Esophagus squamous epithelium (tissue), 5 donors: ENCODE measurements around the gene AVP. TPM values are rescaled to one million over a fixed set of nuclear protein-coding genes. Genes with fewer than 3 reads are reported as not detected.

Experiments
- DNase-seq: peaks from one replicate; lab custom pipeline; 2025; lab: John Stamatoyannopoulos, UW
- H3K27ac ChIP-seq, 4 donors: fragments of 200-600 bp; sonication (generic); one replicate each; pipeline ENCODE4 v1.5.1; 2016 to 2019; ENCODE audit warnings: mild to moderate bottlenecking in 1 of 4
- H3K27me3 ChIP-seq, 4 donors: fragments of 200-600 bp; sonication (generic); 1 replicate in 3 of 4; 2 replicates in 1 of 4; pipeline versions ENCODE4 v1.5.1 to v1.6.0; 2017 to 2021; ENCODE audit warnings: antibody characterized with exemption in 1 of 4
- H3K36me3 ChIP-seq, 3 donors: fragments of 200-600 bp; sonication (generic); one replicate each; pipeline ENCODE4 v1.5.1; 2016 to 2019
- H3K4me1 ChIP-seq, 3 donors: fragments of 200-600 bp; sonication (generic); one replicate each; pipeline ENCODE4 v1.5.1; 2017 to 2019
- H3K4me3 ChIP-seq, 4 donors: fragments of 200-600 bp; sonication (generic); 1 replicate in 3 of 4; 2 replicates in 1 of 4; pipeline ENCODE4 v1.5.1; 2016 to 2019; ENCODE audit warnings: mild to moderate bottlenecking in 2 of 4, moderate library complexity in 1 of 4
- H3K9me3 ChIP-seq, 3 donors: fragments of 200-600 bp; sonication (generic); one replicate each; pipeline ENCODE4 v1.5.1; 2016 to 2019
- CTCF ChIP-seq, 6 experiments: fragments of 450-650 bp in 4 of 6; fragments of 200-600 bp in 2 of 6; sonication (generic) in 2 of 6; IDR thresholded peaks; one replicate each; pipeline ENCODE4 v1.5.1; 2016 to 2019; ENCODE audit warnings: antibody characterized with exemption in 6 of 6, mild to moderate bottlenecking in 4 of 6, moderate library complexity in 4 of 6
- POLR2A ChIP-seq, 4 donors: fragments of 450-650 bp; IDR thresholded peaks; one replicate each; pipeline ENCODE4 v1.6.1; 2017; ENCODE audit warnings: antibody characterized with exemption in 4 of 4, mild to moderate bottlenecking in 4 of 4, moderate library complexity in 3 of 4
- WGBS, 2 donors: methylation state at CpG; one replicate each; pipeline ENCODE4 v1.1.5; 2018; 5-methylcytosine and 5-hydroxymethylcytosine counted together
- intact Hi-C: fragments of 100-400 bp; cut with DNase I; formaldehyde crosslinking; loops from one replicate; pipeline ENCODE4 v1.15.0; 2022
- total RNA-seq, 4 donors: library from RNA; depleted of rRNA; stranded (reverse); fragments of >200 nt; gene quantifications; one replicate each; pipeline ENCODE4 v1.1.0, GENCODE V29; 2016
- donor health status: DM: yes; HTN: yes; CAD: no.

Gene AVP
- total RNA-seq = not detected

- DNase-seq = no peak
- H3K4me1 ChIP-seq = peaks cover 5 to 25% (median 13%) of the 10 kb centered on the region in 3 donors
- H3K27ac ChIP-seq = no peak within 1 kb of the TSS
- H3K27me3 ChIP-seq = peaks cover 0 to 72% (median 10%) of the 10 kb centered on the region in 4 donors
- WGBS, 2 donors = 79 to 84% methylated on average over 4 to 13 of the region's 28 CpGs
- no peaks in the 10 kb centered on the region for H3K9me3 ChIP-seq
- intact Hi-C loops = no loop called here
- H3K4me3 ChIP-seq = no peak within 1 kb of the TSS
- no peak for TF ChIP-seq POLR2A (IDR thresholded peaks at IDR 0.05)
- TF ChIP-seq CTCF (IDR thresholded peaks at IDR 0.05) = no peak
- no peaks in the 10 kb centered on the region for H3K36me3 ChIP-seq
These were observed at the start of gene AVP for GRCh38 chr20:3084283-3084985. Gene AVP (minus strand): TSS chr20:3084724. CDS start chr20:3084674, 50 bp downstream.

- H3K27ac ChIP-seq = no peak overlapping the region
- DNase-seq = no peak
- H3K36me3 ChIP-seq = peaks cover 0 to 12% (median 0%) of the 10 kb centered on the region in 3 donors
- TF ChIP-seq POLR2A (IDR thresholded peaks at IDR 0.05) = no peak
- TF ChIP-seq CTCF (IDR thresholded peaks at IDR 0.05) = no peak
- no peaks in the 10 kb centered on the region for H3K27me3 ChIP-seq
- no peaks in the 10 kb centered on the region for H3K9me3 ChIP-seq
- WGBS, 2 donors = 77 to 79% methylated on average over 3 of the region's 3 CpGs
- intact Hi-C loops = no loop called here
- no peak overlapping the region for H3K4me3 ChIP-seq
- peaks cover 0 to under 1% (median 0%) of the 10 kb centered on the region in 3 donors for H3K4me1 ChIP-seq
These were observed 49.6 kb upstream of the AVP start for GRCh38 chr20:3134151-3134550.

- no peak for DNase-seq
- intact Hi-C loops = no loop called here
- H3K36me3 ChIP-seq = peaks cover 0 to 12% (median 0%) of the 10 kb centered on the region in 3 donors
- 83 to 86% methylated on average over 2 of the region's 2 CpGs for WGBS, 2 donors
- H3K4me3 ChIP-seq = no peak overlapping the region
- no peaks in the 10 kb centered on the region for H3K27me3 ChIP-seq
- H3K4me1 ChIP-seq = peaks cover 0 to 10% (median 0%) of the 10 kb centered on the region in 3 donors
- H3K9me3 ChIP-seq = no peaks in the 10 kb centered on the region
- H3K27ac ChIP-seq = no peak overlapping the region
- TF ChIP-seq POLR2A (IDR thresholded peaks at IDR 0.05) (no peak), CTCF (IDR thresholded peaks at IDR 0.05) (no peak)
These were observed 48.6 kb upstream of the AVP start for GRCh38 chr20:3133155-3133554.

- peaks cover 0 to 12% (median 0%) of the 10 kb centered on the region in 3 donors for H3K4me1 ChIP-seq
- 81 to 97% methylated on average over 2 of the region's 2 CpGs for whole genome bisulfite sequencing, 2 donors
- TF ChIP-seq POLR2A (IDR thresholded peaks at IDR 0.05) (no peak), CTCF (IDR thresholded peaks at IDR 0.05) (no peak)
These were observed 45.6 kb upstream of the AVP start for GRCh38 chr20:3130051-3130600.

GRCh38 chr20:3129094-3129493 is 44.6 kb upstream of the AVP start:
- H3K27ac ChIP-seq = no peak overlapping the region
- intact Hi-C loops = no loop called here
- no peaks in the 10 kb centered on the region for H3K27me3 ChIP-seq
- no peak overlapping the region for H3K4me3 ChIP-seq
- H3K36me3 ChIP-seq = peaks cover 0 to 18% (median 0%) of the 10 kb centered on the region in 3 donors
- TF ChIP-seq POLR2A (IDR thresholded peaks at IDR 0.05) = no peak
- H3K9me3 ChIP-seq = peaks cover 0 to 9% (median 0%) of the 10 kb centered on the region in 3 donors
- WGBS, 2 donors = 81 to 86% methylated on average over 4 of the region's 4 CpGs
- peaks cover 0 to 12% (median 0%) of the 10 kb centered on the region in 3 donors for H3K4me1 ChIP-seq
- no peak for DNase-seq

More at GRCh38 chr20:3130051-3130600, 45.6 kb upstream of the AVP start:
- Histone ChIP-seq H3K4me3 (no peak overlapping the region), H3K27me3 (no peaks in the 10 kb centered on the region), H3K27ac (no peak overlapping the region), H3K36me3 (peaks cover 0 to 7% (median 0%) of the 10 kb centered on the region in 3 donors), H3K9me3 (peaks cover 0 to 6% (median 0%) of the 10 kb centered on the region in 3 donors)
- DNase-seq = no peak
- intact Hi-C loops = no loop called here
